ENCODE results near the gene CHD9NB.

The CHD9NB gene

DNA sequence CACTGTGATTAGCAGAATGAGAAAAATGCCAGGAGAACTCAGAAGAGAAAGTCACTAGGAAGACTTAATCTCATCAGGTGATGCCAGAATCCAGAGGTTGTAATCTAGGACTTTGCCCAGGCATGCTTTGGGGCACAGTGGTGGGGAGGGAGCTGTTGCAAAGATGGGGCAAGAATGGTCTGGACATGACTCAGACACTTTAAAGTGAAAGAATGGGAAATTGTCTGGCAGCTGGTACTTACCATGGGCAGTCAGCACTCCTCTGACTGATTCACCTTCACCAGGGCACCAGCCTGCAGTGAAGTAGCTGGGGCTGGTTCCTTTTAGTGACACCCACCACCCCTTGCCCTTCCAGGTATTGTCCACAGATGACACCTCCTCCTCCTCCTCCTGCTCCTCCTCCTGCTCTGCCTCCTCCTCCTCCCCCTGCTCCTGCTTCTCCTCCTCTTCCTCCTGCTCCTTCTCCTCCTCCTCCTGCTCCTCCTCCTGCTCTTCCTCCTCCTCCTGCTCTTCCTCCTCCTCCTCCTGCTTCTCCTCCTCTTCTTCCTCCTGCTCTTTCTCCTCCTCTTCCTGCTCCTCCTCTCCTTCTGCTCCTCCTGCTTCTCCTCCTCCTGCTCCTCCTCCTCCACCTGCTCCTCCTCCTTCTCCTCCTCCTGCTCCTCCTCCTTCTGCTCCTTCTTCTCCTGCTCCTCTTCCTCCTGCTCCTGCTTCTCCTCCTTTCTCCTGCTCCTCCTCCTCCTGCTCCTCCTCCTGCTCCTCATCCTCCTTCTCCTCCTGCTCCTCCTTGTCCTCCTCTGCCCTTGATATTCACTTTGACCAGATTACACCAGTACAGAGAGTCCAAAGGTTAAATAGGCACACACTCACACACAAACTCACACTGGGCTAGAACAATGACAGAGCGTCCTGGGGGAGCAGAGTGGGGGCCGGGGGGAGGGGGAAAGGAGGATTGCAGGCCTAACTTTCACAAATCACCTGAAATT, at the start of gene CHD9NB:
CHD9NB (minus strand) TSS at position 379 of the 983 bp plus-strand sequence. CDS start 8,739 bp downstream, outside the sequence.
- DNase-seq: no peak

GRCh38 chr16:53100889-53101288, 48.2 kb upstream of the CHD9NB start:
- DNase-seq: no peak

DNA sequence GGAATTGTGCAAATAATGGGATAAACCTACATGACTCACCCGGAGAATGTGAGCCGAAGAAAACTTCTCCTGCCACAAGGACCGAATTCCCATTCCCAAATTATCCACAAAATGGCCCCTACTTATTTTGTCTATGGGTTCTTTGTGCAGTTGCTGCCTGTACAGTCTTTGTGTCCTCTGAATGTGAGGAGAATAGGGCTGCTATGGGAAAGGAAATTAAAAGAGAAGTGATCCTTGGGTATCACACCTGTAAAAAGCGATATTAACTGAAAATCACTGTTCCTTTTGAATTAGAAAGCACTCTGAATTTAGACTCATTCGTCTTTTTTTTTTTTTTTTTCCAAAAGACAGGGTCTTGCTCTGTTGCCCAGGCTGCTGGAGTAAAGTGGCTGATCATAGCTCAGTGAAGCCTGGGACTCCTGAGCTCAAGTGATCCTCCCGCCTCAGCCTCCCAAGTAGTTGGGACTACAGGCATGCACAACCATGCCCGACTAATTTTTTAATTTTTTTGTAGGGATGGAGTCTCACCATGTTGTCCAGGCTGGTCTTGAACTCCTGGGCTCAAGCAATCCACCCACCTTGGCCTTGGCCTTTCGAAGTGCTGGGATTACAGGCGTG, 47.5 kb upstream of the CHD9NB start:
- DNase-seq: no peak

DNA sequence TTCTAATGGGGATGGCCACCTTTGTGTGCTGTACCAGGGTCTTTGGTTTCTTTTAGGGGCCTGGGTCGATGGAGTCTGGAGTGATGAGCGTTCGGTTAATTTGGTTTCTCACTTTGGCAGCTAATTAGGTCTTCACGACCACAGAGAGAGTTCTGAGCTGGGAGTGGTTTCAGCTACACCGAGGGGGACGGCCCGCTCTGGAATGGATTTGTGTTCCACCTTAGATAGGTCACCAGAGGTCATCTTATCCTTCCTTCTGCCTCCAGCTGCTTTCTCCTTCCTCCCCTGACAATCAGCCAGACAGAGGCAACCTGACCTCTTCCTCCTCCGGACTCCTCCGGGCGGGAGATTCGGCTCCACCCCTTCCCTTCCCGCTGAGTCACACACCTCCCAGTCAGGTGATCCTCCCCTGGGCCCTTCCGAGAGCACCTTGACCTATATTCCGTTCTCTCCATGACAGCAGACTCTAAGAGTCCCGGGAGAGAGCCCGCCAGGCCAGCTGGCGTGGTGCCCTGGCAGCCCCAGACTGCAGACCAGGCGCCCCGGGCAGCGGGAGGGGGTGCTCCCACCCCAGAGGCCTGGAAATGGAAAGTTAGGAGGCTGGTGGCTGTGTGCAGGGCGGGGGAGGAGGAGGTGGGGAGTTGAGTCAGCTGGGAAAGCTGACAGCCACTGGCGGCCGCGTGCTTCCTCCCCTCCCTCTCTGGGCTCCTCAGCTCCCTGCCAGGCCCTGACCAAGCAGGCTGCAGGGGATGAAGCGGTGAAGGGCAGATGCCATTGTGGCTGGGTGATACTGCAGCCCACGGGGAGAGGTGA, 46.8 kb upstream of the CHD9NB start:
- DNase-seq: peak; percentile 96

DNA sequence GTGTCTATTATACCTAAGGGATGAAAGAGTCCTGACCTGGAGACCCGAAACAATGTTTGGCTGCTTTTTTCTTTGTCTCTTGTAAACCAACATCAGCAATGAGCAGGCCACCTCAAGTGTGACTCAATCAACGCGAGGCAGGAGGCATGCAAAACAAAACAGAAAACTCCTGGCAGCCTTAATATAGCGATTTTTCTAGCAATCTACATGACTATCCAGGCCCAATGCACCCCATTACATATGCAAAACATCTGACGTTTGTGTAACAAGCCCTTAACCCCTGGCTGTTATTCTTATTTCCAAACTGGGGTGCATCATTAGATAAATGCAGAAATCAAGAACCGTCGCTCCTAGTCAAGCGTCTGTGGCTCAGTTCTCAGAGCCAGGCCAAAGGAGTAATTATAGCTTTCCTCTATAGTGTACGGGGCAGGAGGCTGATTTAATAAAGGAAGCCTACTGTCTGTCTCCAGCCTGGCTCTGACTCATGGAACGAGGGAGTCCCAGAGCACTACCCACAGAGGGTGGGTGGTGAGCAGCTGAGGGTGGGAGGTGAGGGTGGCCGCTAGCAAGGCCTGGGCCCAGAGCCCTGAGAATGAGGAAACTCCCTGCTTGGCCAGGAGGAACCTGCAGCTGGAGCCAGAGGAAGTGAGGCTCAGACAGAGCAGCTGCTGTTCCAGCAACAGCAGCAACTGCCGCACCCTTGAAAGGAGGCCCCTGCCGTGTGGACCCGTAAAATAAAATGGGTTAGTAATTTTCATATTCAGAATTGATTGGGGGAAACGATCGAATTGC, 46.0 kb upstream of the CHD9NB start:
- DNase-seq: peak; percentile 63

GRCh38 chr16:53097190-53097589, 44.5 kb upstream of the CHD9NB start:
- DNase-seq: no peak

DNA sequence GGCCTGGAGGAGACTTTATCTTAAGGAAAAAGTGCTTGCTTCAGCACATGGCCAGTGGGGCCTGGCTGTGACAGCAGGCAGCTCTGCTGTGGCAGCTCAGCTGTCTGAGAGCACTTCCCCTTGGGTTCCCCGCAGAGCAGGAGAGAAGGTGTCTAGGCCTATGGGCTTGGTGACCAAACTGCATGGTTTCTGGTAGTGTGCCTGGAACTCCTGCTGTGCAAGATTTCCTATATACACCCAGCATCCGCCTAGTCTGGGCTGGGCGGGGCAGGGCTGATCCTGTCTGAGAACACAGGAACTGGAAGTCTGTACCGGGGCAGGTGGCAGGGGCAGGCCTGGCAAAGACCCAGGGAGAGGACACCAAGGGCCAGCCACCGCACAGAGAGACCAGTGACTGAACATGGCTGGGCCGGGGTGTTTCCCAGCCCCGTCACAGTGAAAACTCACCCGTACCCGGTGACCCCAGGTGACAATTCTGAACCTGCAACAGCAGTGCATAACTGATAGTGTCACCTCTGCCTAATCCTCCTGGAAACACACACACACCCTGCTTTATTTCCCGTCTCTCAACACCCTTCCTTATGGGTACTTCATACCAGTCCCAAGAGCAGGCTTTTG, 41.4 kb upstream of the CHD9NB start:
- DNase-seq: peak; percentile 72

DNA sequence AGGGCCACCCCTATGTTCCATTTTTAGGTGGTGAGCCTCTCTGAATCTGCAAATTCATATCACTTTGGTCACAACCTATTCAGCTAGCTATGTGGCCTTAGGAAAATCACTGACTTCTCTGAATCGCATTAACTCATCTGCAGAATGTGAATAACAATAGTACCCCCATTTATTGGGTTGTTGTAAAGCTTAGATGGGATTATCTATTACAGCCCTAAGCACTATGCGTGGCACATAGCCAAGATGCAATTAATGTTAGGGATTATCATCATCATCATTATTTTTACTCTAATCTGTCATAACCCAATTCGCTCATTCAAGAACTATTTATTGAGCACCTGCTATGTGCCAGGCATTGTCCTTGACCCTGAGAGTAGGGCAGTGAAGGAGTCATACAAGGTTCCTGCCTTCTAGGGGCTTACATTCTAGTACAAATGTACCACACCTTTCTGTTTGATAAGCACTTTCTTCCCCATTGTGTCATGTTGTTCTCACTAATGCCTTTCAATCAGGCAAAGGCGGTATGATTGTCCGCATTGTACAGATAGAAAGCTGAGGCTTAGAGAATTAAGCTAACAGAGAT, 40.6 kb upstream of the CHD9NB start:
- DNase-seq: no peak

DNA sequence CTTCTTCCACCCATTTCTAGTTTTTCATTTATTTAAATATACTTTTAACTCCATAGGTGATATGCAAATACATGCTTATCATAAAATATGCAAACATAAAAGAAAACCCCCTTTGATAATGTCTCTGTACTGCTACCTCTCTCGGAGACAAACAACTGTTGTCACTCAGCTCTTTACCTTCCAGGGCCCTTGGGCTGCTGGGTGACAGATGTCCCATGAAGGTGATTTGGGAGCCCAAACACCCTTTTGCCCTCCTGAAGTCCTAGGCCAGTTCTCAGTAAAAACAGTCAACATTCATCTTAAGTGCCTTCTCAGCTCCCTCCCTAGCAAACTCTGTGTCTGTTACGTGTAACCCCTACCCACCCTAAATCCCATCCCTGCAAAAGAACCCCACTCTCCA, 39.6 kb upstream of the CHD9NB start:
- DNase-seq: no peak

DNA sequence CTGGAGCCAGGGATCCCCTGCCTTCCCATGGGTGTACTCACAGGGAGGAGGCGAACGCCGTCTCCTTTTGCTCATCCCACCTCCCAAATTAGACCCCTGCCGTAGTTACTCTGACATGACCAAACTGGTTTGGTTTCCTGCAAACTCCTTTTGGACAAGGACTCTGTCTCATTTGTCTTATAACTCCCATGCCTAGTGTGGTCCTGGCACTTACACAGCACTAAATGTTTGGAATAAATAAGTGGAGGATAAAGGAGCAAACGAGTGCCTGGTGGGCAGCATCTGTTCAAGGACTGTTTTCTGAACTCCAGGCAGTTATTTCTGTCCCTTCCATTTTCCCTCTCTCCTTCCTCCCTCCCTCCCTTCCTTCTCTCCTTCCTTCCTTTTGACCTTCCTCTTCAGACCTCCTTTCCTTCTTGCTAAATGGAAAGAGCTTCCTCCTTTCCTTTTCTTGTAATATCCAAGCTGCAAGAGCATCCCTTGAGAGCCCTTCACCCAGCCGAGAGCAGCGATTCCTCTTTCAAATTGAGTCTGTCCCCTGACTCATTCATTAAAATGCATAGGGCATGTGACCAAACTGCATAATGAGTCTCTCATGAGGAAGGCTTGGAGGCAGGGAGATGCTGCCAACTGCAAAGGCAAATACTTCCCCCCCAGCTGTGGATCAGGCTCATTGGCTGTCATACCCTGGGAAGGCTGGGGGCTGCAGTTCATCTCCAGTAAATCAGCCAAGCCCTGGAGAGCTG, 38.9 kb upstream of the CHD9NB start:
- DNase-seq: no peak

DNA sequence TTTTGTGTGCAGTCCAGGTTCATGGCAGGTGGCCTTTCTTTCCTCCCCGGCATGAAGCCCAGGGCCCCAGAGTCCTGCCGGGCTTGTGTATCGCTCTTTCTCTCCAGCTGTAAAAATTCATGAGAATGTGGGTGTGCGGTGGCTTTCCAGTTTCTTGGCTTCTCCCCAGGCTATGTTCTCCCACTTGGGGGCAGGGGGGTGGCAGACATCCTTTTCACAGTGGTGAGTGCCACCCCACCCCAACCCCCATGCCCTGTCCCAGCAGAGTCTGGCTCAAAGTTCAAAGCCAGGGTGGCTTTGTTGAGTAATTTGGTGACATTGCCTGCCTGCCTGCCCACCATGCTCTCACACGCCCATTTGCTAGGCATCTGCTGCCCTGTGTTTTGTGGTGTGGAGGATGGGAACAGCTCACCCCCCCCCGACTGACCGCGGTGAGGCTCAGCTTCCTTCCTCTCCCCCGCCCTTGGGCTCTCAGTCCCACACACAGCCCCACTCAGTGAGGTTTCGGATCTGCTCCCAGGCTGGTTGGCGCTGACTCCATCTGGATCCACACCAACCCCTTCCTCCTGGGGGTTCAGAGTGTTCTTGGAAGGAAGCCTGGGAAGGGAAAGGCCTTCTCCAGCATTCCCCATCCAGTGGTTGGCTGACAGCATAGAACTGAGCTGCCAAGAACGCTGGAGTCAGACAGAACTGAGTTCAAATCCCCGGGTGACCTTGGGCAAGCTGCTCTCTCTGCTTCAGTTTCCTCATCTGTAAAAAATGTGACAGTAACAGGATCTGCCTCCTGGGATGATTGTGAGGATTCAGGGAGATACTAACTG, 38.1 kb upstream of the CHD9NB start:
- DNase-seq: no peak

DNA sequence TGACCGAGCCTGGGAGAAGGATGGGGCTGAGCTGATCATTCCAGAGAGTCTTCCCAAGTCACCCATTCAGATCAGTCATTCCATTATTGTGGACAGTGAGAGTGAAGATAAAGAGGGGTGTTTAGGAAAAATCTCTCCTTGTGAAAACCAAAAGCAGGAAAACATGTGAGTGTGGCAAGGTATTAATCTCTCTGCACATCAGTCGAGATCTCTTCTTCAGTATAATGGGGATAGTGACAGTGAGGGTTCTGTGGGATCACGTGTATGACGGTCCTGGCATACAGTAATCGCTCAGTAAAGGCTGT, 37.5 kb upstream of the CHD9NB start:
- DNase-seq: no peak

- DNase-seq: no peak
These were observed 37.0 kb upstream of the CHD9NB start for GRCh38 chr16:53089434-53090285.

DNA sequence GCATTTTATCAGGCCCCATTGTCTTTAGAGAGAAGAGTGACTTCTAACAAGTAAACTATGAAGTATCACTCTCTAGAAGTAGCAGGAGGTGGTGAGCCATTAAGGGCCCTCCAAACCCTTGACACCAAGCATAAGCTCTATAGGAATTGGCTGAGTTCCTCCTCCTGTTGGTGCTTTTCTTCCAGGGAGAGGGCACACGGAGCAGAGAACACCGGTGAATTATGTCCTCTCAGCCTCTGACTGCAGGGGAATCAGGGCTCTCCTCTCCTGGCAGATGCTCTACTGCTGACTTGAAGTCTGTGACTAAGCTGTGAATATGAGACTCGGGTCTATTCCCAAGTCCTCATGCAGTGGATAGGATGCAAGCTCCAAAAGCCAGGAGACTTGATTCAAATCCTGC, 34.4 kb upstream of the CHD9NB start:
- DNase-seq: no peak

DNA sequence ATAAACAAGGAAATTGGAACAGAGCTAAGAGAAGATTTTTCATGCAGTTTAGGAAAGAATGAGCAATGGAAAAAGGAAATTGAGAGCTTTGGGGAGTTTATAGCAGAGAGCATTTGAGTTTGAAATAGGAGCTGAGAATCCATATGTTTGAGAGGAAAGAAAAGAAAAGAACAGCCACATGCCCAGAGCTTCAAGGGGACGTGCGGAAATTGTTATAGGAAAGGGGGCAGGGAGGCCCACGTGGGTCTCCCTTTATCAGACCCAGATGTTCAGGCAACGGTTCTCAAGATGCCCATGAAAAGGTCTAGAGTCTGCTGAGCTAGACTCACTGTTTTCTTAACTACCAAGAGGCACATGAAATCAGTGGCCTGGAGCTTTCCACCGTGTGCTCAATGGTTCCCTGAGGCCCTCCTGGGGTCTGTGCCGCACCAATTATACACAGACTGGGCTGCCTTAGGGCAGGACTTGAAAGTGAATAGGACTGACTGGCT, 33.3 kb upstream of the CHD9NB start:
- DNase-seq: no peak

- no peak for DNase-seq
These were observed 32.7 kb upstream of the CHD9NB start for GRCh38 chr16:53085369-53085843.

GRCh38 chr16:53084746-53085334, 32.1 kb upstream of the CHD9NB start:
- no peak for DNase-seq

DNA sequence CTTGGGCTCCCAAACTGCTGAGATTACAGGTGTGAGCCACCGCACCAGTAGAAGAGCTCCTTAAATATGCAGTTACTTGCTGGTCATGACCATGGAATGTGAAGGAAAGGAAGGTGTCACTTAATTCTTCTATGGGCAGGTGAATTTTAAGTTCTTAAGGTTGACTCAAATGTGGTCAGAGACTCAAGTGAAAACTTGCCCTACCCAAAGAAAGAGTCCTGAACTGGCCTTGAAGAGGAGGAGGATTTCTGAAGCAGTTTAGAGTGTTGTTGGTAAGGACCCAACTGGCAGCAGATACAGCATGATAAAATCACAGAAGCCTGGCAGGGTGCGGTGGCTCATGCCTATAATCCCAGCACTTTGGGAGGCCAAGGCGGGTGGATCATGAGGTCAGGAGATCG, 31.4 kb upstream of the CHD9NB start:
- DNase-seq: no peak

Measured in NCI-H510A treated with DMSO at 0.1 percent for 48 hours (cell line).